GM12878 (cell line): ENCODE measurements around the gene PDE6B. TPM values are rescaled to one million over a fixed set of nuclear protein-coding genes. Genes with fewer than 3 reads are reported as not detected.

Experiments used
- ATAC-seq: fragments of 200-7000 bp; cut with Tn5 transposase; 3 replicates; pipeline ENCODE4 v1.9.1; 2020; ENCODE audit warnings: mild to moderate bottlenecking, moderate library complexity
- BruUV-seq: library from RNA; stranded (reverse); fragments of 400-500 nt; replicated peaks from 2 replicates; lab custom pipeline; 2021; lab: Mats Ljungman, UMichigan
- CTCF ChIA-PET: fragments of 300-600 bp; sonication (Branson Sonifier 250); formaldehyde crosslinking; extraction: SDS; loops from one replicate; lab custom pipeline; 2021; ENCODE audit warnings: inconsistent platforms; lab: Yijun Ruan, JAX
- POLR2A ChIA-PET: fragments of 350-600 bp; formaldehyde crosslinking; extraction: SDS; loops from one replicate; lab custom pipeline; 2021; ENCODE audit warnings: inconsistent platforms; lab: Charles Lee
- RAD21 ChIA-PET: fragments of 300-600 bp; sonication (Branson Sonifier 250); formaldehyde crosslinking; loops from one replicate; lab custom pipeline; 2023; ENCODE audit warnings: antibody characterized with exemption; ENCODE audit not compliant: unreplicated experiment; lab: Charles Lee
- SMC1A ChIA-PET: fragments of 300-600 bp; sonication (Branson Sonifier 250); formaldehyde crosslinking; loops from one replicate; lab custom pipeline; 2023; ENCODE audit not compliant: unreplicated experiment, uncharacterized antibody; lab: Charles Lee
- DNase-seq: peaks from one replicate; pipeline ENCODE4 v3.0.0-alpha.2; 2011; ENCODE audit warnings: low read depth, low spot score
- FAIRE-seq: peaks from 3 replicates; lab custom pipeline; 2011; peaks lifted over from hg19 to GRCh38; lab: Jason Lieb, UNC
- H2AFZ ChIP-seq: 2 replicates; pipeline ENCODE4 v1.6.0; 2011; ENCODE audit warnings: low read depth, low read length, control low read depth; ENCODE audit not compliant: control insufficient read depth
- H3K27ac ChIP-seq: 2 replicates; pipeline ENCODE4 v1.5.1; 2011; ENCODE audit warnings: control low read depth; ENCODE audit not compliant: control insufficient read depth, insufficient read depth
- H3K27me3 ChIP-seq, 2 experiments: replicated peaks in 1 of 2; 2 replicates each; pipeline versions ENCODE4 v1.6.0 to v1.6.1; 2011; ENCODE audit warnings: low read length in 1 of 2; ENCODE audit not compliant: control insufficient read depth in 2 of 2, insufficient read depth in 2 of 2
- H3K36me3 ChIP-seq, 2 experiments: 2 replicates each; pipeline ENCODE4 v1.5.1; 2011; ENCODE audit warnings: low read length in 1 of 2; ENCODE audit not compliant: control insufficient read depth in 2 of 2, insufficient read depth in 2 of 2
- H3K4me1 ChIP-seq: 2 replicates; pipeline ENCODE4 v1.6.1; 2011; ENCODE audit warnings: mild to moderate bottlenecking, low read length, moderate library complexity, mixed read lengths; ENCODE audit not compliant: control insufficient read depth, insufficient read depth
- H3K4me2 ChIP-seq: 2 replicates; pipeline ENCODE4 v1.6.0; 2011; ENCODE audit warnings: control low read depth; ENCODE audit not compliant: control insufficient read depth, insufficient read depth
- H3K4me3 ChIP-seq: fragments of 200-600 bp; sonication (generic); 2 replicates; pipeline ENCODE4 v1.5.1; 2016
- H3K79me2 ChIP-seq: 2 replicates; pipeline ENCODE4 v1.6.0; 2011; ENCODE audit warnings: low read length; ENCODE audit not compliant: control insufficient read depth, insufficient read depth
- H3K9ac ChIP-seq: 2 replicates; pipeline ENCODE4 v1.8.0; 2011; ENCODE audit warnings: low read length, control low read depth, mixed read lengths; ENCODE audit not compliant: control insufficient read depth, insufficient read depth
- H3K9me3 ChIP-seq: replicated peaks from 3 replicates; pipeline ENCODE4 v1.5.1; 2011; ENCODE audit warnings: mild to moderate bottlenecking, low read length; ENCODE audit not compliant: control insufficient read depth, insufficient read depth
- H4K20me1 ChIP-seq: 2 replicates; pipeline ENCODE4 v1.6.0; 2011; ENCODE audit not compliant: control insufficient read depth, insufficient read depth
- CEBPB ChIP-seq, 2 experiments: fragments of 150-350 bp in 1 of 2; IDR thresholded peaks; 2 replicates each; pipeline ENCODE4 v1.6.1; 2012 to 2014; ENCODE audit warnings: low read depth in 2 of 2, low read length in 2 of 2, borderline replicate concordance in 1 of 2, inconsistent platforms in 1 of 2
- EP300 ChIP-seq, 2 experiments: fragments of 150-350 bp in 1 of 2; IDR thresholded peaks; 2 replicates each; pipeline ENCODE4 v1.6.1; 2011 to 2012; ENCODE audit warnings: low read depth in 2 of 2, low read length in 2 of 2, borderline replicate concordance in 1 of 2, improper control_type of control experiment in 1 of 2, inconsistent platforms in 1 of 2; ENCODE audit not compliant: control insufficient read depth in 1 of 2
- ESRRA ChIP-seq: IDR thresholded peaks from 2 replicates; pipeline ENCODE4 v1.6.1; 2012; ENCODE audit warnings: mild to moderate bottlenecking, low read length, improper control_type of control experiment
- FOXK2 ChIP-seq: fragments of 450-650 bp; IDR thresholded peaks from 2 replicates; pipeline ENCODE4 v1.6.1; 2017; ENCODE audit warnings: mild to moderate bottlenecking, moderate library complexity
- KAT2A ChIP-seq: conservative IDR thresholded peaks from 2 replicates; pipeline ENCODE4 v1.6.1; 2011; ENCODE audit warnings: low read depth, low read length; ENCODE audit not compliant: control insufficient read depth
- SMC3 ChIP-seq: IDR thresholded peaks from 2 replicates; pipeline ENCODE4 v1.6.1; 2011; ENCODE audit warnings: low read length, improper control_type of control experiment, borderline replicate concordance
- WGBS: methylation state at CpG from one replicate; pipeline ENCODE4 v1.1.6; 2016; ENCODE audit warnings: low lambda C conversion rate; ENCODE audit not compliant: insufficient replicate concordance, insufficient coverage; ENCODE audit errors: missing lambda C conversion rate; 5-methylcytosine and 5-hydroxymethylcytosine counted together
- in situ Hi-C: fragments of 300-500 bp; cut with MboI; formaldehyde crosslinking; loops from 9 replicates; pipeline ENCODE4 v1.14.3; 2018; ENCODE audit warnings: mixed read lengths
- intact Hi-C: fragments of 100-400 bp; cut with micrococcal nuclease; formaldehyde crosslinking; loops from one replicate; pipeline ENCODE4 v1.14.2; 2022; ENCODE audit not compliant: unreplicated experiment
- polyA plus RNA-seq, 11 experiments: library from polyadenylated mRNA; depleted of rRNA in 4 of 11; unstranded in 6 of 11; stranded (reverse) in 5 of 11; fragments of >200 nt; fragmentation: Nextera tagmentation in 4 of 11; fragmentation: Illumina TruSeq in 1 of 11; extraction: Ambion mirVana in 4 of 11; extraction: Trizol in 1 of 11; gene quantifications; 1 replicate in 1 of 11; 2 replicates in 10 of 11; pipeline versions ENCODE4 v1.2.1 to v1.2.3, GENCODE V29; 2011 to 2016; ENCODE audit warnings: inconsistent platforms in 2 of 11, missing spikeins in 2 of 11, low read depth in 1 of 11
- total RNA-seq, 4 experiments: library from RNA; depleted of rRNA in 3 of 4; stranded (reverse); fragments of >200 nt in 3 of 4; fragmentation: Illumina TruSeq in 1 of 4; extraction: Trizol in 1 of 4; gene quantifications; 2 replicates each; pipeline versions ENCODE4 v1.2.1 to v1.2.3, GENCODE V29; 2013 to 2021
- TF ChIP-seq, protein P1 (sequence below): fragments of 450-650 bp; IDR thresholded peaks from 2 replicates; pipeline ENCODE4 v1.6.1; 2017; ENCODE audit warnings: mild to moderate bottlenecking, moderate library complexity
- TF ChIP-seq, protein P2 (sequence below): fragments of 450-650 bp; formaldehyde crosslinking; IDR thresholded peaks from 2 replicates; pipeline ENCODE4 v1.4.0; 2022; ENCODE audit warnings: mild to moderate bottlenecking, moderate library complexity
- TF ChIP-seq, protein P3 (sequence below): fragments of 450-650 bp; IDR thresholded peaks from 2 replicates; pipeline ENCODE4 v1.6.1; 2017; ENCODE audit warnings: mild to moderate bottlenecking, low read depth, inconsistent platforms; ENCODE audit not compliant: poor library complexity, severe bottlenecking

PDE6B gene
- total and polyA plus RNA-seq, 10 of the 15 experiments (the other 5 are each of a cell fraction or from before 2014, with no cell fraction given) = 2.6 to 6.4 (median 3.8) TPM

DNA sequence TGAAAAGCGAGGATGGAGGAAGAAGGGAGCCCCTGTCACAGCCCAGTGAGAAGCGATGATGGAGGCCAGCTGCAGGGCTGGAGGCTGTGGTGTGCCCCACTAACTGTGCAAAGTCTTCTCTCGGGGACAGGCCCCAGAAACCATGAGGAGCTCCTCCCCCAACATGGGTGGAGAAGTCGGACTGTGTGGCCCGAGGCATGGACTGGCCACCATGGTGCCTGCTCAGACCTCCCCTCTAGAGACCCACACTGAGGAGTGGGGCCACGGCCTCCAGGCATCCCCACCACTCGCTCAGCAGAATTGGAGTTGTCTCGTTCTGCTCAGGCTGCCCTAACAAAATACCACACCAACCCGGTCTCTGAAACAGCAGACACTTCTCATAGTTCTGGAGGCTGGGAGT lies 12.2 kb upstream of the PDE6B start:
- Histone ChIP-seq H2AFZ (no peak overlapping the region), H3K79me2 (no peaks in the 10 kb centered on the region), H3K27ac (no peak overlapping the region), H3K36me3 (no peaks in the 10 kb centered on the region), H3K27me3 (no peaks in the 10 kb centered on the region), H3K9ac (no peak overlapping the region), H3K9me3 (no peaks in the 10 kb centered on the region; the same call in 2 of the 3 replicates), H4K20me1 (no peaks in the 10 kb centered on the region), H3K4me2 (no peak overlapping the region), H3K4me1 (no peaks in the 10 kb centered on the region), H3K4me3 (no peak overlapping the region)
- 24% methylated on average over 9 of the region's 9 CpGs for WGBS
- intact Hi-C loops = no loop called here
- no TSS peak for BruUV-seq
- ATAC-seq (no peak), DNase-seq (no peak), FAIRE-seq (no peak)
- in situ Hi-C loops = no loop called here
- ChIA-PET CTCF (no interaction called here), SMC1A (interaction anchor here (0.9 kb wide), 1 partner anchor 590 kb away, joined by 3 read pairs; no protein-coding TSS in a partner anchor), RAD21 (no interaction called here), POLR2A (no interaction called here)
- no peak for TF ChIP-seq ESRRA
- no peak for TF ChIP-seq EP300 (IDR thresholded peaks at IDR 0.05; ENCODE audit: borderline replicate concordance in 1 of 2, control insufficient read depth in 1 of 2, low read depth in 2 of 2, low read length in 2 of 2)
- no peak for TF ChIP-seq SMC3
- TF ChIP-seq, protein P1, sequence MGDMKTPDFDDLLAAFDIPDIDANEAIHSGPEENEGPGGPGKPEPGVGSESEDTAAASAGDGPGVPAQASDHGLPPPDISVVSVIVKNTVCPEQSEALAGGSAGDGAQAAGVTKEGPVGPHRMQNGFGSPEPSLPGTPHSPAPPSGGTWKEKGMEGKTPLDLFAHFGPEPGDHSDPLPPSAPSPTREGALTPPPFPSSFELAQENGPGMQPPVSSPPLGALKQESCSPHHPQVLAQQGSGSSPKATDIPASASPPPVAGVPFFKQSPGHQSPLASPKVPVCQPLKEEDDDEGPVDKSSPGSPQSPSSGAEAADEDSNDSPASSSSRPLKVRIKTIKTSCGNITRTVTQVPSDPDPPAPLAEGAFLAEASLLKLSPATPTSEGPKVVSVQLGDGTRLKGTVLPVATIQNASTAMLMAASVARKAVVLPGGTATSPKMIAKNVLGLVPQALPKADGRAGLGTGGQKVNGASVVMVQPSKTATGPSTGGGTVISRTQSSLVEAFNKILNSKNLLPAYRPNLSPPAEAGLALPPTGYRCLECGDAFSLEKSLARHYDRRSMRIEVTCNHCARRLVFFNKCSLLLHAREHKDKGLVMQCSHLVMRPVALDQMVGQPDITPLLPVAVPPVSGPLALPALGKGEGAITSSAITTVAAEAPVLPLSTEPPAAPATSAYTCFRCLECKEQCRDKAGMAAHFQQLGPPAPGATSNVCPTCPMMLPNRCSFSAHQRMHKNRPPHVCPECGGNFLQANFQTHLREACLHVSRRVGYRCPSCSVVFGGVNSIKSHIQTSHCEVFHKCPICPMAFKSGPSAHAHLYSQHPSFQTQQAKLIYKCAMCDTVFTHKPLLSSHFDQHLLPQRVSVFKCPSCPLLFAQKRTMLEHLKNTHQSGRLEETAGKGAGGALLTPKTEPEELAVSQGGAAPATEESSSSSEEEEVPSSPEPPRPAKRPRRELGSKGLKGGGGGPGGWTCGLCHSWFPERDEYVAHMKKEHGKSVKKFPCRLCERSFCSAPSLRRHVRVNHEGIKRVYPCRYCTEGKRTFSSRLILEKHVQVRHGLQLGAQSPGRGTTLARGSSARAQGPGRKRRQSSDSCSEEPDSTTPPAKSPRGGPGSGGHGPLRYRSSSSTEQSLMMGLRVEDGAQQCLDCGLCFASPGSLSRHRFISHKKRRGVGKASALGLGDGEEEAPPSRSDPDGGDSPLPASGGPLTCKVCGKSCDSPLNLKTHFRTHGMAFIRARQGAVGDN = no peak
- TF ChIP-seq, protein P2, sequence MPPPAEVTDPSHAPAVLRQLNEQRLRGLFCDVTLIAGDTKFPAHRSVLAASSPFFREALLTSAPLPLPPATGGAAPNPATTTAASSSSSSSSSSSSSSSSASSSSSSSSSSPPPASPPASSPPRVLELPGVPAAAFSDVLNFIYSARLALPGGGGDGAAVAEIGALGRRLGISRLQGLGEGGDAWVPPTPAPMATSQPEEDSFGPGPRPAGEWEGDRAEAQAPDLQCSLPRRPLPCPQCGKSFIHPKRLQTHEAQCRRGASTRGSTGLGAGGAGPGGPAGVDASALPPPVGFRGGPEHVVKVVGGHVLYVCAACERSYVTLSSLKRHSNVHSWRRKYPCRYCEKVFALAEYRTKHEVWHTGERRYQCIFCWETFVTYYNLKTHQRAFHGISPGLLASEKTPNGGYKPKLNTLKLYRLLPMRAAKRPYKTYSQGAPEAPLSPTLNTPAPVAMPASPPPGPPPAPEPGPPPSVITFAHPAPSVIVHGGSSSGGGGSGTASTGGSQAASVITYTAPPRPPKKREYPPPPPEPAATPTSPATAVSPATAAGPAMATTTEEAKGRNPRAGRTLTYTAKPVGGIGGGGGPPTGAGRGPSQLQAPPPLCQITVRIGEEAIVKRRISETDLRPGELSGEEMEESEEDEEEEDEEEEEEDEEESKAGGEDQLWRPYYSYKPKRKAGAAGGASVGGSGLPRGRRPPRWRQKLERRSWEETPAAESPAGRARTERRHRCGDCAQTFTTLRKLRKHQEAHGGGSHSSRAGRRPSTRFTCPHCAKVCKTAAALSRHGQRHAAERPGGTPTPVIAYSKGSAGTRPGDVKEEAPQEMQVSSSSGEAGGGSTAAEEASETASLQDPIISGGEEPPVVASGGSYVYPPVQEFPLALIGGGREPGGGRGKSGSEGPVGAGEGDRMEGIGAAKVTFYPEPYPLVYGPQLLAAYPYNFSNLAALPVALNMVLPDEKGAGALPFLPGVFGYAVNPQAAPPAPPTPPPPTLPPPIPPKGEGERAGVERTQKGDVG (CRISPR knock-in tag) = no peak
- no peak for TF ChIP-seq FOXK2
- TF ChIP-seq, protein P3, sequence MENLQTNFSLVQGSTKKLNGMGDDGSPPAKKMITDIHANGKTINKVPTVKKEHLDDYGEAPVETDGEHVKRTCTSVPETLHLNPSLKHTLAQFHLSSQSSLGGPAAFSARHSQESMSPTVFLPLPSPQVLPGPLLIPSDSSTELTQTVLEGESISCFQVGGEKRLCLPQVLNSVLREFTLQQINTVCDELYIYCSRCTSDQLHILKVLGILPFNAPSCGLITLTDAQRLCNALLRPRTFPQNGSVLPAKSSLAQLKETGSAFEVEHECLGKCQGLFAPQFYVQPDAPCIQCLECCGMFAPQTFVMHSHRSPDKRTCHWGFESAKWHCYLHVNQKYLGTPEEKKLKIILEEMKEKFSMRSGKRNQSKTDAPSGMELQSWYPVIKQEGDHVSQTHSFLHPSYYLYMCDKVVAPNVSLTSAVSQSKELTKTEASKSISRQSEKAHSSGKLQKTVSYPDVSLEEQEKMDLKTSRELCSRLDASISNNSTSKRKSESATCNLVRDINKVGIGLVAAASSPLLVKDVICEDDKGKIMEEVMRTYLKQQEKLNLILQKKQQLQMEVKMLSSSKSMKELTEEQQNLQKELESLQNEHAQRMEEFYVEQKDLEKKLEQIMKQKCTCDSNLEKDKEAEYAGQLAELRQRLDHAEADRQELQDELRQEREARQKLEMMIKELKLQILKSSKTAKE = no peak
- no peak for TF ChIP-seq KAT2A
- no peak for TF ChIP-seq CEBPB (IDR thresholded peaks at IDR 0.05; ENCODE audit: borderline replicate concordance in 1 of 2, low read depth in 2 of 2, low read length in 2 of 2)
